NOMO-1 (cell line): Measurements from ENCODE around the gene IDUA.
"Not testable (repeated sequence)": the region's sequence is repeated elsewhere in the genome, so short reads cannot be mapped to it uniquely, and the experiment has no call there.

Experiments
- DNase-seq, 2 experiments: peaks; one replicate each; lab custom pipeline; 2025; ENCODE audit not compliant: unreplicated experiment in 2 of 2; lab: John Stamatoyannopoulos, UW

The IDUA gene

GRCh38 chr4:966266-967112 is 20.4 kb upstream of the IDUA start:
- no peak for DNase-seq

GRCh38 chr4:967113-968104 is 19.4 kb upstream of the IDUA start:
- no peak for DNase-seq

- DNase-seq, result no peak
These were observed 18.6 kb upstream of the IDUA start for GRCh38 chr4:968221-968620.

- no peak for DNase-seq
These were observed 18.0 kb upstream of the IDUA start for GRCh38 chr4:968621-969394.

- no peak for DNase-seq
These were observed 16.6 kb upstream of the IDUA start for GRCh38 chr4:970046-970745.

- DNase-seq, result no peak
These were observed 15.9 kb upstream of the IDUA start for GRCh38 chr4:970854-971520.

GRCh38 chr4:971666-972500 is 15.0 kb upstream of the IDUA start:
- DNase-seq, result no peak

- no peak for DNase-seq
These were observed 14.0 kb upstream of the IDUA start for GRCh38 chr4:972651-973424.

- peak; percentile 64 to 85 for DNase-seq
These were observed 13.1 kb upstream of the IDUA start, which contains the start of gene DGKQ for GRCh38 chr4:973431-974397. Gene DGKQ (minus strand): TSS chr4:973569. CDS start chr4:973482, 87 bp downstream.

GRCh38 chr4:974668-975067 is 12.2 kb upstream of the IDUA start:
- no peak for DNase-seq

GRCh38 chr4:976016-976415 is 10.8 kb upstream of the IDUA start:
- DNase-seq, result not testable (repeated sequence)

GRCh38 chr4:978957-979701 is 7.7 kb upstream of the IDUA start:
- peak; percentile 86 to 97 for DNase-seq

- DNase-seq, result no peak
These were observed 4.6 kb upstream of the IDUA start for GRCh38 chr4:982291-982690.

- no peak for DNase-seq
These were observed 4.0 kb upstream of the IDUA start for GRCh38 chr4:982814-983213.

GRCh38 chr4:984336-985054 is 2.3 kb upstream of the IDUA start:
- DNase-seq, result no peak
